Activated T-cell treated with anti-CD3 and anti-CD28 coated beads, Interleukin-2, amount 50 U/mL, for 4 hours (primary cell): ENCODE measurements around the gene EVI5. TPM values are rescaled to one million over a fixed set of nuclear protein-coding genes. Genes with fewer than 3 reads are reported as not detected.
"Not testable (repeated sequence)": the region's sequence is repeated elsewhere in the genome, so short reads cannot be mapped to it uniquely, and the experiment has no call there.

Source experiments
- ATAC-seq, 2 donors: fragments of 200-7000 bp; cut with Tn5 transposase; one replicate each; pipeline ENCODE4 v1.10.0; 2021
- DNase-seq: peaks from one replicate; pipeline ENCODE4 v3.0.0-alpha.2; 2020
- H3K27me3 Mint-ChIP-seq: one replicate; pipeline ENCODE4 v1.8.0; 2021; ENCODE audit warnings: low read depth, mixed read lengths
- H3K36me3 Mint-ChIP-seq: one replicate; pipeline ENCODE4 v1.8.0; 2022; ENCODE audit warnings: mixed read lengths; ENCODE audit not compliant: insufficient read depth
- H3K4me1 Mint-ChIP-seq: one replicate; pipeline ENCODE4 v1.8.0; 2021; ENCODE audit warnings: low read depth, mixed read lengths
- H3K4me3 Mint-ChIP-seq: one replicate; pipeline ENCODE4 v1.8.0; 2021; ENCODE audit warnings: mild to moderate bottlenecking, moderate library complexity, mixed read lengths
- H3K9me3 Mint-ChIP-seq: one replicate; pipeline ENCODE4 v1.8.0; 2021; ENCODE audit warnings: mixed read lengths
- total RNA-seq, 3 donors: library from RNA; stranded (reverse); gene quantifications; one replicate each; pipeline ENCODE4 v1.2.1, GENCODE V29; 2021

The EVI5 gene
- total RNA-seq, 3 donors from 2014 or later = 28.7 to 32.9 (median 29.8) TPM

- Mint-ChIP-seq H3K4me3 (no peak overlapping the region), H3K9me3 (no peaks in the 10 kb centered on the region), H3K4me1 (no peaks in the 10 kb centered on the region), H3K36me3 (no peaks in the 10 kb centered on the region), H3K27me3 (peaks cover 49% of the 10 kb centered on the region)
- DNase-seq (no peak), ATAC-seq (no peak)
Measured at GRCh38 chr1:92778376-92778775, 6.5 kb downstream of the EVI5 start.

- ATAC-seq (no peak), DNase-seq (no peak)
- Mint-ChIP-seq H3K27me3 (peaks cover 35% of the 10 kb centered on the region), H3K4me1 (no peaks in the 10 kb centered on the region), H3K9me3 (no peaks in the 10 kb centered on the region), H3K4me3 (no peak overlapping the region), H3K36me3 (no peaks in the 10 kb centered on the region)
Measured at GRCh38 chr1:92774407-92774806, 10.5 kb downstream of the EVI5 start.

GRCh38 chr1:92773749-92774148 is 11.2 kb downstream of the EVI5 start:
- not testable (repeated sequence) for H3K4me3 Mint-ChIP-seq

GRCh38 chr1:92769856-92770255 is 15.1 kb downstream of the EVI5 start:
- Mint-ChIP-seq H3K9me3 (peaks cover 5% of the 10 kb centered on the region), H3K27me3 (peaks cover 19% of the 10 kb centered on the region), H3K36me3 (peaks cover 3% of the 10 kb centered on the region), H3K4me3 (no peak overlapping the region), H3K4me1 (no peaks in the 10 kb centered on the region)
- no peak for ATAC-seq
- no peak for DNase-seq

More at GRCh38 chr1:92773749-92774148, 11.2 kb downstream of the EVI5 start:
- not testable (repeated sequence) for H3K36me3 Mint-ChIP-seq, ATAC-seq, H3K9me3 Mint-ChIP-seq, H3K4me1 Mint-ChIP-seq, DNase-seq
- peaks cover 34% of the 10 kb centered on the region for H3K27me3 Mint-ChIP-seq

- peaks cover 16% of the 10 kb centered on the region for H3K27me3 Mint-ChIP-seq
- no peak for DNase-seq
- no peak overlapping the region for H3K4me3 Mint-ChIP-seq
- peaks cover 3% of the 10 kb centered on the region for H3K36me3 Mint-ChIP-seq
- peaks cover 5% of the 10 kb centered on the region for H3K9me3 Mint-ChIP-seq
- no peak for ATAC-seq
- no peaks in the 10 kb centered on the region for H3K4me1 Mint-ChIP-seq
Measured at GRCh38 chr1:92768915-92769314, 16.0 kb downstream of the EVI5 start.

DNA sequence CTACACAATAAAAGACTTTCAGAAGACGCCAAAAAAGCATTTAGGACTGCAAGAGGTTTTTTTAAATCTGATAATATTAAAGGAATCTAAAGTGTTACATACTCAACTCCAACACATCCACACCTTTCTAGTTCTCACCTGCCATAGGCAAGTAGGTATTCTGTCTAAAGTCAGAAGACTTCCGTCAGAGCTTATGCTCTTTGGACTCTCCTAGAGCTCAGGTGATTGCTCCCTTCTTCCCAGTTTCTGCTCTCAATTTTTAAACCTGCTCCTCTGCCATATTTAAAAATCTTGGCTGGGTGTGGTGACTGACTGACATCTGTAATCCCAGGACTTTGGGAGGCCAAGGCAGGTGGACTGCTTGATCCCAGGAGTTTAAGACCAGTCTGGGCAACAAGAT is 16.6 kb downstream of the EVI5 start:
- no peak for ATAC-seq
- H3K9me3 Mint-ChIP-seq = peaks cover 5% of the 10 kb centered on the region
- H3K4me1 Mint-ChIP-seq = no peaks in the 10 kb centered on the region
- peaks cover 3% of the 10 kb centered on the region for H3K36me3 Mint-ChIP-seq
- H3K4me3 Mint-ChIP-seq = no peak overlapping the region
- H3K27me3 Mint-ChIP-seq = peaks cover 14% of the 10 kb centered on the region
- DNase-seq = no peak

DNA sequence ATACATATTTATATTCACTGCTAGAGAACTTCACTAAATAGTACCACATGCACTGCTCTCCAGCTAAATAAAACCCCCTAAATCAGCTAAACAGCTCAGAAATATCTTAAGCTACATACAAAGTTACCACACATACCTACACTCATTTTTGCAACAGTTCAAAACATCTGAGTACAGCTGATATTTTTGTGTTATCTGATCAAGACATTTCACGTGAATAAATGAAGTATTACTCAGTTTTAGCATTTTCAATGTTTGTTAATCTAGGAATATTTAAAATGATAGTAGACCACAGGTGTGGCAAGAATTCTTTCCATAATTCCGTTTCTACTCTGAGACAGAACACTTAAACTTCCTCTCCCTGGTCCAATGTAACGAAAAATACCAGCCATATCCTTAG is 20.8 kb downstream of the EVI5 start:
- ATAC-seq = no peak
- Mint-ChIP-seq H3K4me3 (no peak overlapping the region), H3K4me1 (no peaks in the 10 kb centered on the region), H3K36me3 (peaks cover 3% of the 10 kb centered on the region), H3K9me3 (peaks cover 5% of the 10 kb centered on the region), H3K27me3 (peaks cover 3% of the 10 kb centered on the region)
- no peak for DNase-seq

DNA sequence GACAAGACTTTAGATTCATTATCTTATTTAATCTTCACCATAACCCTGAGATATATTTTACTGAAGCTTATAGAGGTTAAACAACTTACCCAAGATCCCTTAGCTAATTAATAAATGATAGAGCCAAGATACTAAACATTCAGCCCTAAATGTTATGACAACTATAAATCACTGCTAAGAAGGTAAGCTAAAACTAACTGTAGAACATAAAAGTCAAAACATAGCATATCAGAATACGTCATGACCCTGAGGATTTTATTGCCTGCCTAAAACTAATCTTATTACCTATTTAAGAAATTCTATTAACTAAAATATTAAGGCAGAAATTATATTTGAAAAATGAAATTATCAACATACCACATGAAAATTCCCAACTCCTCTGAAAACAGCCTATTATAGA is 22.6 kb downstream of the EVI5 start:
- Mint-ChIP-seq H3K27me3 (peaks cover 2% of the 10 kb centered on the region), H3K9me3 (no peaks in the 10 kb centered on the region), H3K4me3 (no peak overlapping the region), H3K36me3 (no peaks in the 10 kb centered on the region), H3K4me1 (no peaks in the 10 kb centered on the region)
- no peak for ATAC-seq
- DNase-seq = no peak

- no peaks in the 10 kb centered on the region for H3K4me1 Mint-ChIP-seq
- H3K4me3 Mint-ChIP-seq = no peak overlapping the region
- H3K9me3 Mint-ChIP-seq = no peaks in the 10 kb centered on the region
- H3K27me3 Mint-ChIP-seq = peaks cover under 1% of the 10 kb centered on the region
- ATAC-seq (no peak), DNase-seq (no peak)
- H3K36me3 Mint-ChIP-seq = no peaks in the 10 kb centered on the region
Measured at GRCh38 chr1:92759361-92759760, 25.5 kb downstream of the EVI5 start.

DNA sequence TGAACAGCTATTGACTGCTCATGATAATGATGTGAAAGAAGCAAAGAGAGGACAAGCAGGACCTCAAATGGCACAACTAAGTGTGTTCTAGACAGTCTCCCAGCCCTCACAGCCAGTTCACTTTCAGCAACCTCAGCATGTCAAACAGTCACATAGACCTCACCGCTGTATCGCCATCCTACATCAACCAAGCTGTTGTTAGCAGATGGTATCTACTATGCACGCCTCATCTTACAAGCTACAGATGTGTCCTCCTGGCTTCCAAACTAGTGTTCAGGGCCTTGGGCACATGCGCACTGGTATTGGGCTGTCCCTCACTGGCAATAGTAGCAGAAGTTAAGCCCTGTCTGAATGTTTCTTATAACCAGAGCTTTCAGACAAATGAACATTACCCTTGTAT is 28.4 kb downstream of the EVI5 start:
- DNase-seq (no peak), ATAC-seq (no peak)
- H3K27me3 Mint-ChIP-seq = no peaks in the 10 kb centered on the region
- no peaks in the 10 kb centered on the region for H3K9me3 Mint-ChIP-seq
- peaks cover 2% of the 10 kb centered on the region for H3K4me1 Mint-ChIP-seq
- no peaks in the 10 kb centered on the region for H3K36me3 Mint-ChIP-seq
- no peak overlapping the region for H3K4me3 Mint-ChIP-seq

- Mint-ChIP-seq H3K4me1 (peaks cover 2% of the 10 kb centered on the region), H3K36me3 (no peaks in the 10 kb centered on the region), H3K4me3 (no peak overlapping the region), H3K27me3 (no peaks in the 10 kb centered on the region), H3K9me3 (no peaks in the 10 kb centered on the region)
- DNase-seq = no peak
- ATAC-seq = no peak
Measured at GRCh38 chr1:92755541-92756461, 29.1 kb downstream of the EVI5 start.

- no peak for ATAC-seq
- Mint-ChIP-seq H3K4me3 (no peak overlapping the region), H3K4me1 (peaks cover 2% of the 10 kb centered on the region), H3K36me3 (no peaks in the 10 kb centered on the region), H3K9me3 (no peaks in the 10 kb centered on the region), H3K27me3 (no peaks in the 10 kb centered on the region)
- no peak for DNase-seq
Measured at GRCh38 chr1:92754719-92755050, 30.2 kb downstream of the EVI5 start.

DNA sequence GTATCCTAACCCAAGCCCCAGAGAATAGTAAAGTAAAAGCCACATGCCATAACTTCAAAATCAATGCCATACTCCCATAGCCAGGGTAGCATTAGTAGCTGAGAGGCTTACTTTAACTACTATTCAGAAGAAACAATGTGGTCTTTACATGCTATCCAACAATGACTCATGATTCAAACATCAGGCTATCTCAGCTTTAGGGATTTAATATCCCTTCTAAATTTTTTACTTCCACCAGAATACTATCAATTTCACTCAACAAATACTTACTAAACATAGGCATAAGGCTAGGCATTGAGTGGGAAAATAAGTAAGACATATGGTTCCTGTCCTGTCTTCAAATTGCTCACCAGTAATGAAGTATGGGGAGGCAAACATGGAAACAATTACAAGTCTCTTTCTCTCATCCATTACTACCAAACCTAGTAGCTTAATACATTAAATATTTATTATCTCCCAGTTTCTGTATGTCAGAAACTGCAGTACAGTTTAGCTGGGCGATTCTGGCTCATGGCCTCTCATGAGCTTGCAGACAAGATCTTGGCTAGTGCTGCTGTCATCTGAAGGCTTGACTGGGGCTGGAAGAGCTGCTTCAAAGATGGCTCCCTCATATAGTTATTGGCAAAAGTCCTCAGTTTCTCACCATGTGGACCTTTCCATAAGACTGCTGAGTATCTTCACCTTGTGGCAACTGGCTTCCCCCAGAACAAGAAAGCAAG is 30.7 kb downstream of the EVI5 start:
- ATAC-seq (no peak), DNase-seq (no peak)
- no peaks in the 10 kb centered on the region for H3K9me3 Mint-ChIP-seq
- no peak overlapping the region for H3K4me3 Mint-ChIP-seq
- peaks cover 2% of the 10 kb centered on the region for H3K4me1 Mint-ChIP-seq
- H3K36me3 Mint-ChIP-seq = no peaks in the 10 kb centered on the region
- no peaks in the 10 kb centered on the region for H3K27me3 Mint-ChIP-seq

DNA sequence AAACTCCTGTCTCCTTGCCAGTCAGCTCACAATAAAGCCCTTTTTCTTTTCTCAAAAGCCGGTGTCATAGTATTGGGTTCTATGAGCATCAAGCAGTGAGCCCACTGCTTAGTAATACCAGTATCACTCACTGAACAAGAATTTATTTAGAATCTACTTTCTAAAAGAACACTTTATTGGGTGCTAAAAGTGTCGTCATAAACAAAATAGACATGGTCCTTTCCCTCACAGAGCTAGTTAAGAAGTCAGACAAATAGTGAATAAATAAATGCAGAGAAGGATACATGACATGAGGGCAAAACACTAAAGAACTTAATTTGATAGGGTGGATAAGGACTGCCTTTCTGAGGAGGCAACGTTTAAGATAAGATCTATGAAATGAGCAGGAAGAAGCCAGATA is 32.2 kb downstream of the EVI5 start:
- no peaks in the 10 kb centered on the region for H3K9me3 Mint-ChIP-seq
- H3K27me3 Mint-ChIP-seq = no peaks in the 10 kb centered on the region
- no peak for DNase-seq
- peaks cover 2% of the 10 kb centered on the region for H3K4me1 Mint-ChIP-seq
- ATAC-seq = no peak
- H3K4me3 Mint-ChIP-seq = no peak overlapping the region
- no peaks in the 10 kb centered on the region for H3K36me3 Mint-ChIP-seq
